HepG2 (cell line): ENCODE results near the gene ZNF467. TPM values are rescaled to one million over a fixed set of nuclear protein-coding genes. Genes with fewer than 3 reads are reported as not detected.

ENCODE experiments used
- ATAC-seq: fragments of 200-7000 bp; cut with Tn5 transposase; 3 replicates; pipeline ENCODE4 v1.9.1; 2020; ENCODE audit warnings: mild to moderate bottlenecking, moderate library complexity
- BruUV-seq: library from RNA; stranded (reverse); fragments of 400-500 nt; replicated peaks from 2 replicates; lab custom pipeline; 2021; lab: Mats Ljungman, UMichigan
- CTCF ChIA-PET: fragments of 300-600 bp; formaldehyde crosslinking; extraction: SDS; loops from one replicate; lab custom pipeline; 2021; ENCODE audit warnings: low total read pairs, inconsistent platforms, low intra/inter-chr PET ratio; lab: Yijun Ruan, JAX
- POLR2A ChIA-PET: fragments of 350-600 bp; sonication (Branson Sonifier 250); formaldehyde crosslinking; loops from one replicate; lab custom pipeline; 2020; ENCODE audit warnings: antibody characterized with exemption, inconsistent platforms; lab: Yijun Ruan, JAX
- DNase-seq: peaks from one replicate; pipeline ENCODE4 v3.0.0-alpha.2; 2015; ENCODE audit warnings: low spot score
- FAIRE-seq: peaks from 3 replicates; lab custom pipeline; 2011; peaks lifted over from hg19 to GRCh38; lab: Jason Lieb, UNC
- H2AFZ ChIP-seq: one replicate; pipeline ENCODE4 v1.6.1; 2011; ENCODE audit warnings: low read length, inconsistent platforms
- H3K27ac ChIP-seq: fragments of 300-600 bp; 3 replicates; pipeline ENCODE4 v1.8.0; 2011; ENCODE audit warnings: mixed run types, mild to moderate bottlenecking, mixed read lengths, low read length, inconsistent platforms; ENCODE audit not compliant: insufficient read depth; ENCODE audit errors: extremely low read length
- H3K27me3 ChIP-seq, 2 experiments: fragments of 200-600 bp in 1 of 2; 2 replicates in 1 of 2; 3 replicates in 1 of 2; pipeline versions ENCODE4 v1.6.0 to v1.8.0; 2011; ENCODE audit warnings: low read length in 2 of 2, mild to moderate bottlenecking in 2 of 2, moderate library complexity in 2 of 2, inconsistent platforms in 1 of 2; ENCODE audit not compliant: insufficient read depth in 2 of 2, control insufficient read depth in 1 of 2
- H3K36me3 ChIP-seq, 2 experiments: fragments of 200-600 bp in 1 of 2; replicated peaks in 1 of 2; 2 replicates in 1 of 2; 3 replicates in 1 of 2; pipeline versions ENCODE4 v1.5.1 to v1.8.0; 2011; ENCODE audit warnings: low read length in 2 of 2, inconsistent platforms in 1 of 2; ENCODE audit not compliant: insufficient read depth in 2 of 2, control insufficient read depth in 1 of 2
- H3K4me1 ChIP-seq: 2 replicates; pipeline ENCODE4 v1.5.1; 2012; ENCODE audit warnings: low read length, inconsistent platforms; ENCODE audit not compliant: insufficient read depth
- H3K4me2 ChIP-seq: 2 replicates; pipeline ENCODE4 v1.6.0; 2011; ENCODE audit warnings: low read depth, low read length, inconsistent platforms
- H3K4me3 ChIP-seq, 3 experiments: fragments of 200-600 bp in 1 of 3; sonication (generic), shearing (Covaris generic) in 1 of 3; replicated peaks in 1 of 3; 2 replicates each; pipeline ENCODE4 v1.5.1; 2011 to 2016; ENCODE audit warnings: low read length in 3 of 3, inconsistent platforms in 2 of 3, low read depth in 2 of 3, mild to moderate bottlenecking in 2 of 3, control low read depth in 1 of 3, mixed read lengths in 1 of 3; ENCODE audit not compliant: insufficient read depth in 1 of 3
- H3K79me2 ChIP-seq: one replicate; pipeline ENCODE4 v1.6.1; 2011; ENCODE audit warnings: low read length, inconsistent platforms; ENCODE audit not compliant: insufficient read depth
- H3K9ac ChIP-seq: 2 replicates; pipeline ENCODE4 v1.6.0; 2011; ENCODE audit warnings: mild to moderate bottlenecking, low read depth, low read length, inconsistent platforms; ENCODE audit not compliant: insufficient read depth
- H3K9me3 ChIP-seq: 2 replicates; pipeline ENCODE4 v1.5.1; 2012; ENCODE audit warnings: mild to moderate bottlenecking, low read length
- H4K20me1 ChIP-seq: 2 replicates; pipeline ENCODE4 v1.6.0; 2011; ENCODE audit warnings: inconsistent platforms, mild to moderate bottlenecking, low read length, moderate library complexity; ENCODE audit not compliant: insufficient read depth
- HNRNPH1 ChIP-seq: fragments of 200-400 bp; formaldehyde crosslinking; optimal IDR thresholded peaks from 2 replicates; pipeline ENCODE3; 2017; ENCODE audit warnings: mild to moderate bottlenecking, low read depth, low read length
- KMT2B ChIP-seq: IDR thresholded peaks from 2 replicates; pipeline ENCODE4 v1.6.1; 2016; ENCODE audit warnings: missing genetic modification reagents, missing compliant biosample characterization
- NONO ChIP-seq, 2 experiments: fragments of 450-650 bp in 1 of 2; sonication (generic) in 1 of 2; formaldehyde crosslinking in 1 of 2; IDR thresholded peaks in 1 of 2; conservative IDR thresholded peaks in 1 of 2; 2 replicates each; pipeline versions ENCODE4 v1.6.1 to v1.8.0; 2017 to 2022; ENCODE audit warnings: mild to moderate bottlenecking in 1 of 2, missing genetic modification reagents in 1 of 2, moderate library complexity in 1 of 2
- PHB2 ChIP-seq: fragments of 450-650 bp; IDR thresholded peaks from 2 replicates; pipeline ENCODE4 v1.6.1; 2018; ENCODE audit not compliant: partially characterized antibody
- SALL2 ChIP-seq: sonication (generic); formaldehyde crosslinking; IDR thresholded peaks from 2 replicates; pipeline ENCODE4 v1.8.1; 2023; ENCODE audit warnings: mild to moderate bottlenecking, missing genetic modification reagents, inconsistent platforms
- SOX6 ChIP-seq, 2 experiments: fragments of 450-650 bp in 1 of 2; sonication (generic) in 1 of 2; formaldehyde crosslinking in 1 of 2; IDR thresholded peaks; 2 replicates each; pipeline versions ENCODE4 v1.4.0 to v1.6.1; 2017 to 2020; ENCODE audit warnings: antibody characterized with exemption in 1 of 2, mild to moderate bottlenecking in 1 of 2, missing genetic modification reagents in 1 of 2
- ZFAT ChIP-seq: sonication (generic); formaldehyde crosslinking; conservative IDR thresholded peaks from 2 replicates; pipeline ENCODE4 v1.8.1; 2023; ENCODE audit warnings: missing genetic modification reagents, inconsistent platforms
- ZNF18 ChIP-seq: sonication (generic); formaldehyde crosslinking; IDR thresholded peaks from 2 replicates; pipeline ENCODE4 v1.8.0; 2022; ENCODE audit warnings: mild to moderate bottlenecking, missing genetic modification reagents; ENCODE audit not compliant: insufficient replicate concordance
- ZNF569 ChIP-seq: sonication (generic); formaldehyde crosslinking; IDR thresholded peaks from 2 replicates; pipeline ENCODE4 v1.5.0; 2020; ENCODE audit warnings: mild to moderate bottlenecking, missing genetic modification reagents, moderate library complexity, borderline replicate concordance
- ZNF737 ChIP-seq: sonication (generic); formaldehyde crosslinking; IDR thresholded peaks from 2 replicates; pipeline ENCODE4 v1.5.0; 2020; ENCODE audit warnings: missing genetic modification reagents, mild to moderate bottlenecking, borderline replicate concordance
- ZSCAN30 ChIP-seq: sonication (generic); formaldehyde crosslinking; IDR thresholded peaks from 2 replicates; pipeline ENCODE4 v1.5.0; 2020; ENCODE audit warnings: mild to moderate bottlenecking, missing genetic modification reagents
- WGBS: methylation state at CpG from one replicate; pipeline ENCODE4 v1.1.6; 2017; ENCODE audit warnings: low lambda C conversion rate; 5-methylcytosine and 5-hydroxymethylcytosine counted together
- in situ Hi-C: cut with HindIII; loops from 2 replicates; pipeline ENCODE4 v1.10.0; 2017; ENCODE audit warnings: low pct_unique_long_range_greater_than_20kb; ENCODE audit not compliant: extremely low pct_ligation_motif_present
- intact Hi-C: fragments of 100-400 bp; cut with micrococcal nuclease; formaldehyde crosslinking; loops from one replicate; pipeline ENCODE4 v1.10.0; 2022; ENCODE audit not compliant: unreplicated experiment
- polyA plus RNA-seq, 8 experiments: library from polyadenylated mRNA; depleted of rRNA in 3 of 8; stranded (reverse) in 7 of 8; unstranded in 1 of 8; fragments of >200 nt; fragmentation: Illumina TruSeq in 4 of 8; extraction: Trizol in 4 of 8; gene quantifications; 2 replicates each; pipeline versions ENCODE4 v1.2.1 to v1.2.3, GENCODE V29; 2011 to 2016; ENCODE audit warnings: low read depth in 4 of 8, missing spikeins in 1 of 8, mixed read lengths in 1 of 8; ENCODE audit not compliant: insufficient read depth in 1 of 8
- total RNA-seq, 5 experiments: library from RNA; depleted of rRNA; stranded (reverse); fragments of >200 nt; fragmentation: Illumina TruSeq; extraction: Trizol; gene quantifications; 2 replicates each; pipeline ENCODE4 v1.2.3, GENCODE V29; 2016; ENCODE audit warnings: low read depth in 1 of 5
- TF ChIP-seq, protein P1 (sequence below): sonication (generic); formaldehyde crosslinking; IDR thresholded peaks from 2 replicates; pipeline ENCODE4 v1.4.0; 2020; ENCODE audit warnings: mild to moderate bottlenecking, missing genetic modification reagents
- TF ChIP-seq, protein P2 (sequence below): sonication (generic); formaldehyde crosslinking; IDR thresholded peaks from 2 replicates; pipeline ENCODE4 v1.5.1; 2020; ENCODE audit warnings: missing genetic modification reagents, mild to moderate bottlenecking, borderline replicate concordance
- TF ChIP-seq, protein P3 (sequence below): IDR thresholded peaks from 2 replicates; pipeline ENCODE4 v1.6.1; 2018; ENCODE audit warnings: missing genetic modification reagents, mild to moderate bottlenecking, missing compliant biosample characterization

Gene ZNF467
- total and polyA plus RNA-seq, 2 of the 13 experiments (the other 11 are each of a cell fraction or from before 2014, with no cell fraction given), result 0.03 TPM; not detected in 1

- TF ChIP-seq SOX6 (IDR thresholded peaks at IDR 0.05) (no peak), SOX6 (CRISPR knock-in tag; IDR thresholded peaks at IDR 0.05) (no peak), ZNF569 (CRISPR knock-in tag) (no peak), SALL2 (CRISPR knock-in tag) (no peak), ZNF737 (CRISPR knock-in tag) (no peak), KMT2B (CRISPR knock-in tag) (no peak)
- TF ChIP-seq, protein P1, sequence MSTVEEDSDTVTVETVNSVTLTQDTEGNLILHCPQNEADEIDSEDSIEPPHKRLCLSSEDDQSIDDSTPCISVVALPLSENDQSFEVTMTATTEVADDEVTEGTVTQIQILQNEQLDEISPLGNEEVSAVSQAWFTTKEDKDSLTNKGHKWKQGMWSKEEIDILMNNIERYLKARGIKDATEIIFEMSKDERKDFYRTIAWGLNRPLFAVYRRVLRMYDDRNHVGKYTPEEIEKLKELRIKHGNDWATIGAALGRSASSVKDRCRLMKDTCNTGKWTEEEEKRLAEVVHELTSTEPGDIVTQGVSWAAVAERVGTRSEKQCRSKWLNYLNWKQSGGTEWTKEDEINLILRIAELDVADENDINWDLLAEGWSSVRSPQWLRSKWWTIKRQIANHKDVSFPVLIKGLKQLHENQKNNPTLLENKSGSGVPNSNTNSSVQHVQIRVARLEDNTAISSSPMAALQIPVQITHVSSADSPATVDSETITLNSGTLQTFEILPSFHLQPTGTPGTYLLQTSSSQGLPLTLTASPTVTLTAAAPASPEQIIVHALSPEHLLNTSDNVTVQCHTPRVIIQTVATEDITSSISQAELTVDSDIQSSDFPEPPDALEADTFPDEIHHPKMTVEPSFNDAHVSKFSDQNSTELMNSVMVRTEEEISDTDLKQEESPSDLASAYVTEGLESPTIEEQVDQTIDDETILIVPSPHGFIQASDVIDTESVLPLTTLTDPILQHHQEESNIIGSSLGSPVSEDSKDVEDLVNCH (CRISPR knock-in tag), result no peak
These were observed 49.4 kb downstream of the ZNF467 start (continued) for GRCh38 chr7:149723795-149724495.

- no peaks in the 10 kb centered on the region for H4K20me1 ChIP-seq
- peaks cover 18% of the 10 kb centered on the region for H3K4me1 ChIP-seq
- ChIA-PET POLR2A (no interaction called here), CTCF (no interaction called here)
- DNase-seq (no peak), FAIRE-seq (no peak), ATAC-seq (no peak)
- no peak overlapping the region for H3K27ac ChIP-seq
- H3K27me3 ChIP-seq, result no peaks in the 10 kb centered on the region
- intact Hi-C loops, result no loop called here
- H2AFZ ChIP-seq, result no peak overlapping the region
- in situ Hi-C loops, result no loop called here
- no peak overlapping the region for H3K4me3 ChIP-seq
- H3K36me3 ChIP-seq, result peaks cover 18 to 52% of the 10 kb centered on the region in 2 experiments; a peak in 4 of 5 replicates
- 95% methylated on average over 9 of the region's 13 CpGs for WGBS
- BruUV-seq, result no TSS peak
- H3K4me2 ChIP-seq, result no peak overlapping the region
- H3K79me2 ChIP-seq, result no peaks in the 10 kb centered on the region
- no peaks in the 10 kb centered on the region for H3K9me3 ChIP-seq
- no peak overlapping the region for H3K9ac ChIP-seq
- TF ChIP-seq HNRNPH1 (no peak), ZFAT (CRISPR knock-in tag) (no peak), PHB2 (no peak), NONO (IDR thresholded peaks at IDR 0.05) (no peak), NONO (CRISPR knock-in tag; conservative IDR thresholded peaks at IDR 0.05) (no peak), ZNF18 (CRISPR knock-in tag) (no peak), ZSCAN30 (CRISPR knock-in tag) (no peak)
- TF ChIP-seq, protein P2, sequence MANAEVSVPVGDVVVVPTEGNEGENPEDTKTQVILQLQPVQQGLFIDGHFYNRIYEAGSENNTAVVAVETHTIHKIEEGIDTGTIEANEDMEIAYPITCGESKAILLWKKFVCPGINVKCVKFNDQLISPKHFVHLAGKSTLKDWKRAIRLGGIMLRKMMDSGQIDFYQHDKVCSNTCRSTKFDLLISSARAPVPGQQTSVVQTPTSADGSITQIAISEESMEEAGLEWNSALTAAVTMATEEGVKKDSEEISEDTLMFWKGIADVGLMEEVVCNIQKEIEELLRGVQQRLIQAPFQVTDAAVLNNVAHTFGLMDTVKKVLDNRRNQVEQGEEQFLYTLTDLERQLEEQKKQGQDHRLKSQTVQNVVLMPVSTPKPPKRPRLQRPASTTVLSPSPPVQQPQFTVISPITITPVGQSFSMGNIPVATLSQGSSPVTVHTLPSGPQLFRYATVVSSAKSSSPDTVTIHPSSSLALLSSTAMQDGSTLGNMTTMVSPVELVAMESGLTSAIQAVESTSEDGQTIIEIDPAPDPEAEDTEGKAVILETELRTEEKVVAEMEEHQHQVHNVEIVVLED (CRISPR knock-in tag), result no peak
- TF ChIP-seq, protein P3, sequence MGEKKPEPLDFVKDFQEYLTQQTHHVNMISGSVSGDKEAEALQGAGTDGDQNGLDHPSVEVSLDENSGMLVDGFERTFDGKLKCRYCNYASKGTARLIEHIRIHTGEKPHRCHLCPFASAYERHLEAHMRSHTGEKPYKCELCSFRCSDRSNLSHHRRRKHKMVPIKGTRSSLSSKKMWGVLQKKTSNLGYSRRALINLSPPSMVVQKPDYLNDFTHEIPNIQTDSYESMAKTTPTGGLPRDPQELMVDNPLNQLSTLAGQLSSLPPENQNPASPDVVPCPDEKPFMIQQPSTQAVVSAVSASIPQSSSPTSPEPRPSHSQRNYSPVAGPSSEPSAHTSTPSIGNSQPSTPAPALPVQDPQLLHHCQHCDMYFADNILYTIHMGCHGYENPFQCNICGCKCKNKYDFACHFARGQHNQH (CRISPR knock-in tag), result no peak
These were observed 50.2 kb downstream of the ZNF467 start for GRCh38 chr7:149723082-149723767.
